ENCODE results near the gene TESPA1.

DNA sequence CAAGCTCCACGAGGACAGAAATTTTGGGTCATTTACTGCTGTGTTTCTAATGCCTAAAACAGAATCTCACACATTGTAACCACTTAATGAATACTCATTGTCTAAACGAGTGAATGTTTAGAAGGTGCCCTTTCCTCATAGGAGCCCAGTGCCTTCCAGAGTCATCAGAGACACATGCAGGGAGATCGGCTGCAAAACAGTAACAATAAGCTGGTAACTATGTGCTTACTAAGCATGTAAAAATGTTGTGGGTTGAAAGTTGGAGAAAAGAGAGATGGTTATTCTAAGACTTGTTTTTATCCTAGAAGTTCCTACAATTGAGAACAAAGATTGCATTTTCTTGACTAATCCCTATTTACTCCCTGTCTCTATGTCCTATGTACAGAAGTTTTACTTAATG is 7.4 kb downstream of the TESPA1 start:
- TF ChIP-seq, protein P1, sequence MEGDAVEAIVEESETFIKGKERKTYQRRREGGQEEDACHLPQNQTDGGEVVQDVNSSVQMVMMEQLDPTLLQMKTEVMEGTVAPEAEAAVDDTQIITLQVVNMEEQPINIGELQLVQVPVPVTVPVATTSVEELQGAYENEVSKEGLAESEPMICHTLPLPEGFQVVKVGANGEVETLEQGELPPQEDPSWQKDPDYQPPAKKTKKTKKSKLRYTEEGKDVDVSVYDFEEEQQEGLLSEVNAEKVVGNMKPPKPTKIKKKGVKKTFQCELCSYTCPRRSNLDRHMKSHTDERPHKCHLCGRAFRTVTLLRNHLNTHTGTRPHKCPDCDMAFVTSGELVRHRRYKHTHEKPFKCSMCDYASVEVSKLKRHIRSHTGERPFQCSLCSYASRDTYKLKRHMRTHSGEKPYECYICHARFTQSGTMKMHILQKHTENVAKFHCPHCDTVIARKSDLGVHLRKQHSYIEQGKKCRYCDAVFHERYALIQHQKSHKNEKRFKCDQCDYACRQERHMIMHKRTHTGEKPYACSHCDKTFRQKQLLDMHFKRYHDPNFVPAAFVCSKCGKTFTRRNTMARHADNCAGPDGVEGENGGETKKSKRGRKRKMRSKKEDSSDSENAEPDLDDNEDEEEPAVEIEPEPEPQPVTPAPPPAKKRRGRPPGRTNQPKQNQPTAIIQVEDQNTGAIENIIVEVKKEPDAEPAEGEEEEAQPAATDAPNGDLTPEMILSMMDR (IDR thresholded peaks at IDR 0.05) = no peak
- TF ChIP-seq POLR2A (IDR thresholded peaks at IDR 0.05) = no peak

Data from transverse colon (tissue), 3 donors.